EL (cell line): ENCODE data around the gene TEX261.
"Not testable (repeated sequence)": the region's sequence is repeated elsewhere in the genome, so short reads cannot be mapped to it uniquely, and the experiment has no call there.

Experiments
- DNase-seq: peaks from one replicate; pipeline ENCODE4 v3.0.0-alpha.2; 2016

TEX261 gene

GRCh38 chr2:70994699-70995425 is at the start of gene TEX261:
TEX261 (minus strand) TSS chr2:70994873; CDS start chr2:70994757, 116 bp downstream.
- DNase-seq = peak; percentile 88

- no peak for DNase-seq
These were observed 49.1 kb upstream of the TEX261 start for GRCh38 chr2:71043531-71044407.

- DNase-seq = no peak
These were observed 47.6 kb upstream of the TEX261 start for GRCh38 chr2:71042287-71042686.

- not testable (repeated sequence) for DNase-seq
These were observed 41.6 kb upstream of the TEX261 start for GRCh38 chr2:71036296-71036695.

GRCh38 chr2:71023553-71024243 is 29.0 kb upstream of the TEX261 start:
- DNase-seq = not testable (repeated sequence)

GRCh38 chr2:71021394-71021793 is 26.7 kb upstream of the TEX261 start:
- not testable (repeated sequence) for DNase-seq

GRCh38 chr2:71019989-71020388 is 25.3 kb upstream of the TEX261 start:
- DNase-seq = not testable (repeated sequence)

GRCh38 chr2:71018625-71019024 is 24.0 kb upstream of the TEX261 start:
- DNase-seq = no peak

- DNase-seq = not testable (repeated sequence)
These were observed 17.1 kb upstream of the TEX261 start for GRCh38 chr2:71011786-71012185.

- DNase-seq = no peak
These were observed 13.7 kb upstream of the TEX261 start for GRCh38 chr2:71008342-71008741.

GRCh38 chr2:71006955-71007799 is 12.5 kb upstream of the TEX261 start:
- DNase-seq = no peak

GRCh38 chr2:71006323-71006722 is 11.7 kb upstream of the TEX261 start:
- no peak for DNase-seq

GRCh38 chr2:71005271-71006202 is 10.9 kb upstream of the TEX261 start:
- no peak for DNase-seq

- DNase-seq = no peak
These were observed 10.2 kb upstream of the TEX261 start for GRCh38 chr2:71004857-71005256.

- DNase-seq = no peak
These were observed 9.5 kb upstream of the TEX261 start for GRCh38 chr2:71003966-71004755.

GRCh38 chr2:71003396-71003795 is 8.7 kb upstream of the TEX261 start:
- DNase-seq = no peak

- no peak for DNase-seq
These were observed 7.4 kb upstream of the TEX261 start for GRCh38 chr2:71001981-71002570.

GRCh38 chr2:71001592-71001927 is 6.9 kb upstream of the TEX261 start:
- DNase-seq = no peak

GRCh38 chr2:71000780-71001591 is 6.3 kb upstream of the TEX261 start:
- peak; percentile 66 for DNase-seq
